Prostate gland (tissue), 2 donors: ENCODE data around the gene DAPK1.

Experiments
- CTCF ChIP-seq, 4 experiments: fragments of 200-600 bp in 2 of 4; fragments of 450-650 bp in 2 of 4; sonication (generic) in 2 of 4; IDR thresholded peaks; 1 replicate in 3 of 4; 2 replicates in 1 of 4; pipeline ENCODE4 v1.5.1; 2016 to 2019; ENCODE audit warnings: antibody characterized with exemption in 4 of 4, mild to moderate bottlenecking in 2 of 4, moderate library complexity in 2 of 4
- POLR2A ChIP-seq: fragments of 450-650 bp; IDR thresholded peaks from one replicate; pipeline ENCODE4 v1.6.1; 2016; ENCODE audit warnings: antibody characterized with exemption, mild to moderate bottlenecking

- TF ChIP-seq CTCF (IDR thresholded peaks at IDR 0.05) = no peak
- TF ChIP-seq POLR2A = no peak
Observed at GRCh38 chr9:87502391-87503221, 4.9 kb downstream of the DAPK1 start.
